Cardiac fibroblast (primary cell): ENCODE data around the gene SPAG7.

Experiments
- DNase-seq, 2 donors: peaks; one replicate each; pipeline versions ENCODE4 v3.0.0 to v3.0.0-alpha.2; 2010; ENCODE audit warnings: low read depth in 2 of 2
- H3K4me3 ChIP-seq, 2 donors: replicated peaks in 1 of 2; 1 replicate in 1 of 2; 2 replicates in 1 of 2; pipeline ENCODE4 v1.5.1; 2011; ENCODE audit warnings: low read depth in 2 of 2, low read length in 2 of 2, mild to moderate bottlenecking in 2 of 2, moderate library complexity in 1 of 2
- TF ChIP-seq, protein P1 (sequence below): IDR thresholded peaks from one replicate; pipeline ENCODE4 v1.5.1; 2011; ENCODE audit warnings: low read depth, mild to moderate bottlenecking, low read length, inconsistent platforms

The SPAG7 gene

DNA sequence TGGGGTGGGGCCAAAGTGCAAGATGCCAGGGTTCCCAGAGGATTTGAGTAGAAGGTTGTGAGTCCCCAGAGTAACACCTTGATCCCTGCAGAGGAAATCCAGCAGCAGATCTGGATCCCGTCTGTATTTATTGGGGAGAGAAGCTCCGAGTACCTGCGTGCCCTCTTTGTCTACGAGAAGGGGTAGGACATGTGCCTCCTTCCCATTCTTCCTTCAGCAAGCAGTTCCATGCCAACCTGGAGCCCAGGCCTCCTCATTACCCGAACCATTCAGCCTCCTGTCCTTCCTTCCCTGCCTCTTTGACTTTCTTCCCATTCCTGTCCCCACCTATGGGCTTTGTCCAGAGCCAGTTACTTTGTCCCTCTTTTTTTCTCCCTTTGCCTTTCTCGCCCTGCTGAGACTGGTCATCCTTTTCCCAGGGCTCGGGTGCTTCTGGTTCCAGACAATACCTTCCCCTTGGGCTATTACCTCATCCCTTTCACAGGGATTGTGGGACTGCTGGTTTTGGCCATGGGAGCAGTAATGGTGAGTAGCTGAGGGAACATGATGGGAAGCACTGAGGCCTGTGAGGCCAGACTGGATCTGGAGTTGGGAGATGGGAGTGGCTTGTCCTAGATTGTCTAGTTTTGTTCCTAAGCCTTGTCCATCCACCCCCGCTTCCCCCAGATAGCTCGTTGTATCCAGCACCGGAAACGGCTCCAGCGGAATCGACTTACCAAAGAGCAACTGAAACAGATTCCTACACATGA lies 24.7 kb downstream of the SPAG7 start:
- no peak overlapping the region for H3K4me3 ChIP-seq
- peak in 1 of 2 donors; percentile 26 for DNase-seq
- TF ChIP-seq, protein P1, sequence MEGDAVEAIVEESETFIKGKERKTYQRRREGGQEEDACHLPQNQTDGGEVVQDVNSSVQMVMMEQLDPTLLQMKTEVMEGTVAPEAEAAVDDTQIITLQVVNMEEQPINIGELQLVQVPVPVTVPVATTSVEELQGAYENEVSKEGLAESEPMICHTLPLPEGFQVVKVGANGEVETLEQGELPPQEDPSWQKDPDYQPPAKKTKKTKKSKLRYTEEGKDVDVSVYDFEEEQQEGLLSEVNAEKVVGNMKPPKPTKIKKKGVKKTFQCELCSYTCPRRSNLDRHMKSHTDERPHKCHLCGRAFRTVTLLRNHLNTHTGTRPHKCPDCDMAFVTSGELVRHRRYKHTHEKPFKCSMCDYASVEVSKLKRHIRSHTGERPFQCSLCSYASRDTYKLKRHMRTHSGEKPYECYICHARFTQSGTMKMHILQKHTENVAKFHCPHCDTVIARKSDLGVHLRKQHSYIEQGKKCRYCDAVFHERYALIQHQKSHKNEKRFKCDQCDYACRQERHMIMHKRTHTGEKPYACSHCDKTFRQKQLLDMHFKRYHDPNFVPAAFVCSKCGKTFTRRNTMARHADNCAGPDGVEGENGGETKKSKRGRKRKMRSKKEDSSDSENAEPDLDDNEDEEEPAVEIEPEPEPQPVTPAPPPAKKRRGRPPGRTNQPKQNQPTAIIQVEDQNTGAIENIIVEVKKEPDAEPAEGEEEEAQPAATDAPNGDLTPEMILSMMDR, result no peak

DNA sequence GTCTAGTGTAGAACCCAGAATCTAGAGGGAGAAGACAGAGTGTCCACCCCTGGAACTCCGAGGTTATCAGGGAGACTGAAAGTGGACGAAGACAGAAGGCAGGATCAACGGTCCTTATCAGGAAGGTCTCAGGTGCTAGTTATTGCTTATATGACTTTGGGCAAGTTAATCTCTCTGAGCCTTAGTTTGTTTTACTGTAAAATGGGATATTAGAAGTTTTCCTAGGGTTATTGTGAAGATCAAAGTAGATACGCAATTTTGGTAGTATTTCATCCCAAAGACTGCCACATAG lies 26.4 kb downstream of the SPAG7 start:
- TF ChIP-seq, protein P1, result no peak
- no peak for DNase-seq
- peak overlapping the region; percentile 87 to 97 for H3K4me3 ChIP-seq

DNA sequence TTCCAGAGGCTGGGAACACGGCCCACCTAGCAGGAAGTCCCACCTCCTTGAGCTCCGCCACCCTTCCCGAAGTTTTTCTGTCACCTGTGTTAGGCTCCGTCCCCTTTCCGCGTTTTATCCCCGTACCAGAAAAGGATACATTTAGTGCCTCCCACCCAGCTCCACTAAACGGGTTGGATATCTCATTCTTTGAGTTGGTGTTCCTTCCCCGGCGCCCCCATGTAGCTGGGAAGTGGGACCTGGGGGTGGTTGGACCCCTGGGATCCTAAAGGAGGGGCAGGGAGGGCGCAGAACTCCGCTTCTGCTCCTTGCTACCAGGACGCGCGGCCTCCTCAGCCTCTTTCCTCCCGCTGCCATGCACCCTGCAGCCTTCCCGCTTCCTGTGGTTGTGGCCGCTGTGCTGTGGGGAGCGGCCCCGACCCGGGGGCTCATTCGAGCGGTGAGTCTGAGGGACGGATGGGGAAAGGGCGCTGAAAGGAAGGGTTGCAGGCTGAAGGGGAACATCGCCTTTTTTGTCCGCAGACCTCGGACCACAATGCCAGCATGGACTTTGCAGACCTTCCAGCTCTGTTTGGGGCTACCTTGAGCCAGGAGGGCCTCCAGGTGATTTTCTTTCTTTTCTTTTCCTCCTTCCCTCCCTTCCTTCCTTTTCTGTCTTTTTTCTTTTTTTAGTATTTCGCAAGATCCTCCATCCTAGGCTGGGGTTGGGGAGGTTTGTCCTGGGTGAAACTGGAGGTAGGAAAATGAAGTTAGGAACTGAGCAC lies 26.9 kb downstream of the SPAG7 start:
- DNase-seq, result no peak
- TF ChIP-seq, protein P1, result no peak

DNA sequence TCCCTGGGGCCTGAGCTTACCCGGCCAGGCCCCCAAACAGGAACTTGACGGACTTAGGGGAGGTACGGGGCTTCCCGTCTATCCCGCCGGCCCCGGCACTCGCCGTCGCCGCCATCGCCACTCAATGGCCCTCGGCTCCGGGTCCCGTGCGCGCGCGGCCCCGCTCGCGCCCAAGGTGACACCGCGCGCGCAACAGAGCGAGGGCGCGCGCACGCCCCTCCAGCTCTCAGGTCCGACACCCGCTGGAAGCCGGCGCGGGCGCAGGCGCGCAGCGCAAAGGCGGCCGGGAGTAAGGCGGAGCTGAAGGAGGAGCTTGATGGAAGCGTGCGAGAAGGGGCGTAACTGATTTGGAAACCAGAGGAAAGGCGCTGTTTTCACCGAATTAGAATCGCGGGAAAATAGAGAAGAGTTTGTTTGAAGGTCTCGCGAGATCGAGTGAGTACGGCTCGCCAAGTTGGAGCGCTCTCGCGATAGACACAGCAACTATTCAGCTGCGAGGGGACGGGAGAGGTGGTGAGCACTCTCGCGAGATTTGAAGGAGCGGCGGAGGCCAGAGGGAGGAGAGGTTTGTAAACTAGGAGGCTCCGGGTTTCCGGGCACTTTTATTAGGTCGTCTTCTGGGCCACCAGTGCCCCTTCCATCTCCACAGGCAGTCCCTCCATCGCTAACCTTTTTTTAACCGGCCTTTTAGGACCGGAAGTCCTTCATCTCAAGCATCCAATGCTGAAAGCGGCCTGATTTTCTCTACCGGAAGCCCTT lies 27.6 kb downstream of the SPAG7 start, which contains the start of the genes RNF167 and SLC25A11:
TSS of gene RNF167 (plus strand) at position 473 of the 759 bp plus-strand sequence. CDS start 642 bp downstream, outside the sequence.
TSS of gene SLC25A11 (minus strand) at position 251 of the 759 bp plus-strand sequence. CDS start at position 115, 136 bp downstream.
- TF ChIP-seq, protein P1, result no peak
- H3K4me3 ChIP-seq, result peak within 1 kb of the TSS; percentile 87 to 97
- peak; percentile 100 for DNase-seq

More for the DNA sequence above, 26.9 kb downstream of the SPAG7 start:
- H3K4me3 ChIP-seq, result peak overlapping the region; percentile 87 to 97

DNA sequence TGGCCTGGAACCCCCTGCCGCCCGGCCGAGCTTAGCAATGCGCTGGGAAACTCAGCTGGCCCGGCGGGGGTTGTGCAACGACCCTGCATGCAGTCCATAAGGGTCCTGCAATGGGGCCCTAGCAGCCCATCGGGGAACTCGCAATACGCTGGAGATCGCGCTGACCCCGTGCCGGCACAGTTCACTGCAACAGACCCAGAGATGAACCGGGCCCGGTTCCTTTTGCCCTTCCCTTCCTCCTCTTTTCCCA lies 28.1 kb downstream of the SPAG7 start:
- no peak for DNase-seq
- H3K4me3 ChIP-seq, result peak overlapping the region; percentile 87 to 97
- TF ChIP-seq, protein P1, result no peak

DNA sequence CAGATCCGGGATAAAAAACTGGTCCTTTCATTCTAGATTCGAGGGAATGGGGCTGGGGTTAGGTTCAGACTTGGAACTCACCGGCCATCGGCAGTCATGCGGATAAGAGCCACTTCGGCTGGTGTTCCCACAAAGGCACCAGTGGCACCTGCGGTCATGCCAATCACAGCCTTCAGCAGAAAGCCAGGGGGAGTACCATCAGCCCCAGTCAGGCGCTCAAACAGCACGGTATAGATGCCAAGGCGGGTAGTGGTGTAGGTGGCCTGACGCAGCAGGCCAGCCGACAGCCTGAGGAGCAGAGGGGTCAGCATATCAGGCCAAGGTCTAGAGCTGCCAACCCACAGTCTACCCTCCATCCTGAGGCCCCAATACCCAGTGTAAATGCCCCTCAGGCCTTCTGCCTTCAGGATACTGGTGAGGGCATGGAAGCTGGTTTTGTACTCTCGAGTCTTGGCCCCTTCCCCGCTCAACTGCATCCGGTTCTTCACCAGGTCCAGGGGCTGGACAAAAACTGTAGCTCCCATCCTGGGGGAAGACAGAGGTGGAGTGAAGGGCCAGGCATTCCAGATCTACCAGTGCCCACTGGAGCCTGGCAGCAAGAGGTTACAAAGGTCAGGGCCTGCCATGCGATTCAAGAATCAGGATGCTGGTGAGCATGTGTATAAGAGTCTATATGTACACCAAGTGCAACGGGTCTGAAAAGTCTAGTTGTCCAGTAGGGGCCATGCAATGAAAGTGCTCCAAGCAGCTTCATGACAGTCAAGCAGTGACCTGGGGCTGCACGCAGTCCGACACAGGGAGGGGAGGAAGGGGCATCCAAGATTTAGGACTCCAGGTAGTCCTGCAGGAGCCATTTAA lies 28.7 kb downstream of the SPAG7 start:
- peak in 1 of 2 donors; percentile 30 for DNase-seq
- peak overlapping the region; percentile 87 to 97 for H3K4me3 ChIP-seq
- TF ChIP-seq, protein P1, result no peak
